ENCODE results near the gene SNX3.

Gene SNX3

DNA sequence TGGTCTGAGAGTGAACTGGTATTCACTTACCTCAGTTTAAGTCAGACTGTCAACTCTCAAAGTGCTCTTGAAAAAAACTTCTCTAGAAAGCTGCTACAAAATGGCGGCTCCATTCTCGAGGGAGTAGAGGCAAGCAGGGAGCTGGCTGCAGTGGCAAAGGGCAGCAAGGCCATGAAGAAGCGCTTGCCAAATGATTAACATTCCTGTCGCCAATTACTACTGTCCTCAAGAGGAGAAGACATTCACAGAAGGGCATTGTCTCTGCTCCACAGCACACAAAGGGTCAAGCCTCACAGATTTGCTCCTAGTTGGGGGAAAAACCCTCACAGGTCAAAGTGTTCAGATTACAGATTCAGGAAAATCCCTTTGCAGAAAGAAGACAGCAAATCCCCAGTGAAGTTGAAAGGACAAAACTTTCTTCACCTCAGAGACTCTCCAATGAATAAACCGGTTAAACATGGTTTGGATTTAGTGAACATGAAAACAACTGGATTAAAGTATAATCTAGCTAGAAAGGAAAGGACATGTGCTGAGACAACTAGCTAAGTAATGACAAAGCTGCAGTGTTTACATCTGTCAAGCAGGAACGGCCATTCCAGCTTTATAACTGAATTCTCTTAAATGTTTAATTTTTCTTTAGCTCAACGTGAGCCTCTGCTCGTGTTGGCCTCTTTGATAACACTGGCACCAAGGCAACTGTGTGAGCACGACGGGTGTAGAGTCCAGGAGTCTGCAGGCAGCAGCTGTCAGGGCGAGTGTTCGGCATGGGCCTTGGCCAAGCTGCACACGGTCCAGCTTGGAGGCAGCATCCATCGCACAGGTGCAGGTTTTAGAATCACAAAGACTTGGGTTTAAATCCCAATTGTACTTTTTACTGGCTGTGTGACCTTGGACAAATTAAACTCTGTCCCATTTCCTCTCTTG, 57.4 kb downstream of the SNX3 start:
- no peak for DNase-seq (ENCODE audit: low read depth)

- no peak for DNase-seq (ENCODE audit: low read depth)
Measured at GRCh38 chr6:108200631-108201030, 60.2 kb downstream of the SNX3 start.

DNA sequence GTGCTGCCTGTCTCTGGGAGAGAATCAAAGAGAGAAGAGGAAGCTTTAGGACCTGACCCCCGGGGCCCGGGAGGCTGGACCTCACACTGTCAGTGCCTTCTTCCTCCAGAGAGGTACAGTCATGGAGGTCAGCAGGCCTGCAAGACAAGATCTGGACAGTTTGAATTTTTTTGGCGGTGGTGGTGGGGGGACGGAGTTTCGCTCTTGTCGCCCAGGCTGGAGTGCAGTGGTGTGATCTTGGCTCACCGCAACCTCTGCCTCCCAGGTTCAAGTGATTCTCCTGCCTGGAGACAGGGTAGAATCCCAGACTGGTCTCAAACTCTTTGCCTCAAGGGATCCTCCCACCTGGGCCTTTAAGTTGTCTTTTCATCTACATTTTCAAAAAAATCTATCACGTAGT, 60.7 kb downstream of the SNX3 start:
- DNase-seq (ENCODE audit: low read depth) = no peak

DNA sequence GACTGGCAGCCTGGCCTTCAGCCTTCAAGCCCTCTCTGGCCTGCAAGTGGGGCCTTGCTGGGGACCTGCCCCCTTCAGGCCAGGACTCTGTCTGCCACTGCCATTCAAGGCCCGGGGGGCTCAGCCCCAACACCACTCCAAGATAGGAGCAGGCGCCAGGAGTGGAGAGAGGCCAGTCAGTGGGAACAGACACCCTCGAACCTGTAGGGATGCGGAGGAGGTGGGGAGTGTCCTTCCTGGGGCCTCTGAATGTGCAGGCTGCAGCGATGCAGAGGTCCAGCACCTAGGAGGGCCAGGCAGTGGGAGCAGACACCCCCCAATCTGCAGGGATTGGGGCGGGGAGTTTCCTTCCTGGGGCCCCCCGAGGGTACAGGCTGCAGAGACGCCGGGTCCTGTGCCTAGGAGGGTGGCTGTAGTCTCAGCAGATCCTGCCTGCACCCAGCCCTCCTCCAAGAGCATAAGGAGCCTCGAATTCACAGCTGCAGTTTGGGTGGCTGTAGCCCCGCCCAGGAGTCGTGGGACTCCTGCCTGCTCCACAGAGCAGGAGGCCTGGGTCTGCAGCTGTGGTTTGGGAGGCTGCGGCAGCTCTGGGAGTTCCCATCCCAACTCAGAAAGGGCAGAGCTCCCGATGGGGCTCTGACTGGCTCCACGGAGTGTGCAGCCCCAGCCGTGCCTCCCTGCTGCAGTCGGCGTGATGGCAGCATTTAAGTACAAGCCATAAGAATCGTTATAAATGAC, 61.9 kb downstream of the SNX3 start:
- DNase-seq (ENCODE audit: low read depth) = no peak

GRCh38 chr6:108195209-108195608, 65.6 kb downstream of the SNX3 start:
- DNase-seq (ENCODE audit: low read depth) = no peak

DNA sequence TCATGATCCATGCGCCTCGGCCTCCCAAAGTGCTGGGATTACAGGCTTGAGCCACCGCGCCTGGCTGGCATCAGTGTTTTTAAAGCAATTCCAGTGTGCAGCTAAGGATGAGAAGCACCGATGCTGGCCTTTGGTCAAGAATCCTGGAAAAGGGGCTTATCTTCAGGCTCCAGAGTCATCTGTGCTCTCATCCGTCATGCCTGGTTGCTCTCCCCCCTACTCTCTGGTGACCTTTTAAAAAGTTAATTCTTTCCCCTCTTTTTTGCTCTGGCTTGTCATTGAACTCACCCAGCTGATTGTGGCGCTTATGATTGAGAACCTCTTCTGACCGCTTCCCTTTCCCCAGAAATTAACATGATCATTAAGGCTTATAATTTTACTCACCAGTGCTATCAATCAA, 66.3 kb downstream of the SNX3 start:
- no peak for DNase-seq (ENCODE audit: low read depth)

GRCh38 chr6:108193835-108194234, 67.0 kb downstream of the SNX3 start:
- DNase-seq (ENCODE audit: low read depth) = no peak

DNA sequence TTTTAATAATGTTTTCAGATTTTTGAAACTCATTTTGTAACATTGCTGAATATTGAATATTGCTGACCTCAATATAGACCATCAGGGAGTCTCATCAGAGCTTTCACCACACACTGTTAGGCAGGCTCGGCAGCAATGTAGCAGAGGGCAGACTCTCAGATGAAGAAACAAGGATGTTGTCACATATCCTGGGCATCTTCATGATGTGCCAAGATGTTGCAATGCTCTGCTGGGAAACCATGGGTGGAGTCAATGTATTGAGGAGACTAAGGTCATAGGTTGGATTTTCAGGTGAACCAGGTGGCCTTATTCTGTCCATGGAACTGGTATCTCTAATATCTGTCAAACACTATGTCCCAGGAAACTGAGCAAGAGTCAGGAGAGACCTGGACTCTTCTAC, 67.7 kb downstream of the SNX3 start:
- no peak for DNase-seq (ENCODE audit: low read depth)

DNA sequence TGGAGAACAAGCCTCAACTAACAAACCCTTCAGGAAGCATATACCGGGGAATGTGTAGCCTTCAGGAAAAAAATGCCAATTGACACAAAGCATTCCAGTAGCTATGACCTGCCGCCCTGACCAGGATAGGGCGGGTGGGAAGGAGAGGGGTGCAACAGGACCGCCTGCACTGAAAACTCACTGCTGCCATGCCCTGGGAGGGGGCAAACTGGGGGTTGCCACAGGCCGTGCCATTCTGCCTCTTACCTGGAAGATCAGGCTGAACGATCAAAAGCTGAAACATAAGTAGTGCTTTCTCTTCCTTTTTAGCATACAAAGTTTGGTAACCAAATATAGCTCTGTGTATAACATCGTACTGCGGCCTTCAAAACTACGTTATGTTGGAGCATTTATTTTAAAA, 73.3 kb downstream of the SNX3 start:
- no peak for DNase-seq (ENCODE audit: low read depth)

DNA sequence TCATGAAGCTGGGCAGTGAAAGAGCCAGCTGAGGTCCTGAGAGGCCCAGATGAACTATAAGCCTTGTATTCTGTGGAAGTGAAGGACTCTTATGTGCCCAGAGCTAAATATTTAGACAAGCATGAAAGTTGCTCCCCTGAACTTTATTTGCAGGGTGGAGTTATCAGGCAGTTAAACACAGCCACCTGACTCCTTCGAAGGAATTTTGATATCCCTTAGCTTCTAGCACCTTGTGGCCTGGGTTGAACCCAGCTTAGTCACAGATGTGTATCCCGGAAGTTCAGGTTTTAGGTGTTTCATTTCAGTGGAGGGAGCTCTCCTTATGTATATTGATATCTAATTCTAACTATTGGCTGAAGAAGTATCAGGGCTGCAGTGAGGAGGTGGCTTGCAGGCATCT, 74.6 kb downstream of the SNX3 start:
- DNase-seq (ENCODE audit: low read depth) = no peak

DNA sequence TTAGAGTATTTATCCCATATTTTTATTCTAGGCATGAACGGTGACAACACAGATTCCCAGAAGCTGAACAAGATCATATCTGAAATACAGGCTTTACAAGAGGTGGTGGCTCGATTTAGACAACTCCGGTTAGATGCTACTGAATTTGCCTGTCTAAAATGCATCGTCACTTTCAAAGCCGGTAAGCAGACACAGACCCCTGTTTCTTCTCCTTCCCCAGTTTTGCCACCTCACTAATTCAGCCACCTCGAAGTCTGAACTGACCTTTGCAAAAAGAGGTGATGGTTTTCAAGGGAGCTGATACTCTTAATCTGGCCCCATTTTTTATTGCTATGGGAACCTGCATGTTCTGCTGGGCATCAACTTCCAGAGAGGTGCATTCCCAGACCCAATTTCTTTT, 80.1 kb downstream of the SNX3 start:
- DNase-seq (ENCODE audit: low read depth) = no peak

GRCh38 chr6:108180266-108180665, 80.6 kb downstream of the SNX3 start:
- DNase-seq (ENCODE audit: low read depth) = no peak

GRCh38 chr6:108179741-108180140, 81.1 kb downstream of the SNX3 start:
- DNase-seq (ENCODE audit: low read depth) = no peak

DNA sequence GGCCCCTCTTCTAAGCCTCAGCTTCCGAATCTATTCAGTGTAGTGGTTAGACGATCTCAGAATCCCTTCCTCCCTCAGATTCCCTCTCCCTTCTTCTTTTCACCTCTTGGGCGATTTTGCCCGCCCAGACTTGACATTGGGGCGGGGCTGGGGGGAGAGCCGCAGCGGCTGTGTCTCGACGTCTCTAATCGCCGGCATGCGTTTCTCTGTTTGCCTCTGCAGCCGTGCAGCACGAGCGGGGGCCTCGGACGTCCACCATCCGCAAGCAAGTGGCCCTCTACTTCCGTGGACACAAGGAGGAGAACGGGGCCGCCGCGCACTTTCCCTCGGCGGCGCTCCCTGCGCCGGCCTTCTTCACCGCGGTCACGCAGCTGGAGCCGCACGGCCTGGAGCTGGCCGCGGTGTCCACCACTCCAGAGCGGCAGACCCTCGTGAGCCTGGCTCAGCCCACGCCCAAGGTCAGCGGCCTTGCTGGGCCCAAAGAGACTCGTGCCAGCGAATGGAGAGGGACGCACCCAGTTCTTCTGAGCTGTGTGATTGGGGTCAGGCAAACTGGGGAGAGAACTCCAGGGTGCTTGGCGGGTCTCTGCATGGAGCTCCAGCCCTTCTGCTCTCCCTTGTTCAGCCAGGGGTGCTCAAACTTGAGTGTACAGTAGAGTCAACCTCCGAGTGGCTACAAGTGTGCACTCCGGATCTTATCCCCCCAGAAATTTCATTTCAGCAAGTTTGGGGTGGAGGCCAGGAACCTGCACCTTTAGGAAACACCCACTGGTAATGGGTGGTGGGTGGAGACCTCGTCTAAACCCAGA, 84.4 kb downstream of the SNX3 start:
- DNase-seq (ENCODE audit: low read depth) = no peak

DNA sequence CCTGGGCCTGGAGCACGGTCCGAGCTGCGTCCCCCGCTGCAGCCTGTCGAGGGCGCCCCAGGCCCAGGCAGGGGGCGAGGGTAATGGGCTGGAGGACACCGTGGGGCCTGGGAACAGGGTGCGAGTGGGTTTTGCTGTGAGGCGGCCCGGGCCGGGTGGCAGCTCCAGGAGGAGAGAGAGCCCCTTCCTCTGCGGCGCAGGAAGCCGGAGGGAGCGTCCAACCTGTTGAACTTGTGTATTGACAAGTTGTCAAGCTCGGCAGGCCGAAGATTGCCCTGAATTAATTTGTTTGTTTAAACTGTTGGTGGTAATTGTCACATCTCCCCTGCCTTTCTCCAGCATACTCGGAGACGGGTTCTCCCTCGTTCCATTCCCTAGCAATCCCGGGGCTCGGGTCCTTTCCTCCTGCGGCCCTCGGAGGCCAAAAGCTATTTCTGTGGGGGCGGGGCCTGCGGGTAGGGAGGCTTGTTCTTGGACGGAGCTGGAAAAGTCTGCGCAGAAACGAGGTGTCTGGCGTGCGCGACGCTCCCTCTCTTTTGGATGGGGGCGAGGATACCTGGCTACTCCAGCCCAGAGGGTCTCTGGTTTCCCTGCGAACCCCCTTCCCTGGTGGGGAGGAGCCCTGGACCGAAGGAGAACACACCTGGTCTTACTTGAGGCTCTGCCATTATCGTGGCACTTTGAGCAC, 85.1 kb downstream of the SNX3 start:
- DNase-seq (ENCODE audit: low read depth) = no peak

GRCh38 chr6:108175176-108175591, 85.7 kb downstream of the SNX3 start:
- DNase-seq (ENCODE audit: low read depth) = no peak

DNA sequence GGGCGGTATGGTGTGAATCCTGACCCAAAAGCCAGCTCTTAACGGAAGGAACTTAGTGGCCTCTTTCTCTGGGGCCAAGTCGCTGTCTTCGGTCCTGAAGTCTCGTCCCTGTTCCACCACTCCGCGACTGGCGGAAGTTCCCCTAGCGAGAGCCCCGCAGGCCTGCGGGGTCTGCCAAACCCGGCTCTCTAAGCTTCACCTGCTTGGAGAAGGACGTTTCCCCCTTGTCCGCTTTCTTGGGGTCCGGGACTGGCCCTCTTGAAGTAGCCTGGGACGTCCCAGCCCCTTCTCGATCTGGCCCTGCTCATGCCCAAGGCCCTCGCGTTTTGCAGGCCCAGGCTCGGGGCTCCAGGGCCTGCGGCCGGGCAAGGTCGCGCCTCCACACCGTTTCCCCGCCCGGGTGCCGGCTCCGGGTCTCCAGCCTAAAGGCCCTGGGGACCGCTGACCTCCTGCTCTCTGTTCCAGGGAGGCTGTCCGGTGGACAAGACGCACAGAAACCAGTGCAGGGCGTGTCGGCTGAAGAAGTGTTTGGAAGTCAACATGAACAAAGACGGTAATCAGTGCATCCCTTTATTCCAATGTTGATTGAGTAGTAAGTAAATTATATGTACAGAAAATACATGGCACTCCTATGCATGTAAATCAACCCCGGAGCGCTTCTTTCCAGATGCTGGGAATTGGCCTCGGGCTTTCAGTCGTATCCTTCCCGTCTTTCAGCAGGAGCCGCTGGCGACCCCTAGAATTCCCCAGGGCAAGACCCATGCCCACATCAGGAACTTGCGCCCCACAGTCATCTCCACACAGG, 86.3 kb downstream of the SNX3 start:
- no peak for DNase-seq (ENCODE audit: low read depth)

GRCh38 chr6:108171918-108172516, 88.8 kb downstream of the SNX3 start:
- no peak for DNase-seq (ENCODE audit: low read depth)

- no peak for DNase-seq (ENCODE audit: low read depth)
Measured at GRCh38 chr6:108171291-108171917, 89.4 kb downstream of the SNX3 start.

Measured in HS-27A (cell line).